Parathyroid adenoma (tissue), 2 donors: ENCODE measurements around the gene MCTP2.

ENCODE experiments used
- H2AFZ ChIP-seq: fragments of 300-600 bp; sonication (generic); one replicate; pipeline ENCODE4 v1.7.0; 2017; ENCODE audit warnings: antibody characterized with exemption, mild to moderate bottlenecking
- H3K27ac ChIP-seq: fragments of 300-600 bp; sonication (generic); one replicate; pipeline ENCODE4 v1.7.0; 2017
- H3K27me3 ChIP-seq: fragments of 300-600 bp; sonication (generic); one replicate; pipeline ENCODE4 v1.7.0; 2017; ENCODE audit warnings: low read length; ENCODE audit not compliant: control insufficient read depth, insufficient read depth
- H3K36me3 ChIP-seq: fragments of 300-600 bp; sonication (generic); one replicate; pipeline ENCODE4 v1.7.0; 2017; ENCODE audit warnings: low read length; ENCODE audit not compliant: control insufficient read depth, insufficient read depth
- H3K4me1 ChIP-seq: fragments of 300-600 bp; sonication (generic); one replicate; pipeline ENCODE4 v1.7.0; 2017; ENCODE audit warnings: control low read depth
- H3K4me2 ChIP-seq: fragments of 300-600 bp; sonication (generic); one replicate; pipeline ENCODE4 v1.7.0; 2017; ENCODE audit warnings: low read length
- H3K4me3 ChIP-seq: fragments of 300-600 bp; sonication (generic); one replicate; pipeline ENCODE4 v1.7.0; 2017; ENCODE audit warnings: low read depth, low read length
- H3K79me2 ChIP-seq: fragments of 300-600 bp; sonication (generic); one replicate; pipeline ENCODE4 v1.7.0; 2017; ENCODE audit warnings: control low read depth
- H3K9ac ChIP-seq: fragments of 300-600 bp; sonication (generic); one replicate; pipeline ENCODE4 v1.7.0; 2017; ENCODE audit warnings: mild to moderate bottlenecking
- H3K9me3 ChIP-seq: fragments of 300-600 bp; sonication (generic); one replicate; pipeline ENCODE4 v1.7.0; 2017; ENCODE audit warnings: low read length; ENCODE audit not compliant: control insufficient read depth
- TF ChIP-seq, protein P1 (sequence below): fragments of 300-600 bp; sonication (generic); IDR thresholded peaks from one replicate; pipeline ENCODE4 v1.7.0; 2017; ENCODE audit warnings: antibody characterized with exemption, mild to moderate bottlenecking
- donor health status: primary hyperparathyroidism.

Gene MCTP2

DNA sequence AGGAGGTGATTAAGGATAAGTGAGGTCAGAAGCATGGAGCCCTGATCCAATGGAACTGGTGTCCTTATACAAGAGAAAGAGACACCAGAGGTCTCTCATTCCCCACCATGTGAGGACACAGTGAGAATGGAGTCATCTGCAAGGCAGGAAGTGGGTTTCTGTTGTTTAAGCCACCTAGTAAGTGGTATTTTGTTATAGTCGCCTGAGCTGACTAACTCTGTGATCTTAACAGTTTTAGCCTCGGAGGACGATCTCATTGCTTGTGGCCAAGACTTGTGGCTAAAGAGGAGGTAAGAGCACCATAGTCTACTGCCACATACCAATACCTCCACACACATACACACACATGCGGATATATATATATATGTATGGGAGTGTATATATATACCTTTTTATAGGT is 73.8 kb downstream of the MCTP2 start:
- TF ChIP-seq, protein P1, sequence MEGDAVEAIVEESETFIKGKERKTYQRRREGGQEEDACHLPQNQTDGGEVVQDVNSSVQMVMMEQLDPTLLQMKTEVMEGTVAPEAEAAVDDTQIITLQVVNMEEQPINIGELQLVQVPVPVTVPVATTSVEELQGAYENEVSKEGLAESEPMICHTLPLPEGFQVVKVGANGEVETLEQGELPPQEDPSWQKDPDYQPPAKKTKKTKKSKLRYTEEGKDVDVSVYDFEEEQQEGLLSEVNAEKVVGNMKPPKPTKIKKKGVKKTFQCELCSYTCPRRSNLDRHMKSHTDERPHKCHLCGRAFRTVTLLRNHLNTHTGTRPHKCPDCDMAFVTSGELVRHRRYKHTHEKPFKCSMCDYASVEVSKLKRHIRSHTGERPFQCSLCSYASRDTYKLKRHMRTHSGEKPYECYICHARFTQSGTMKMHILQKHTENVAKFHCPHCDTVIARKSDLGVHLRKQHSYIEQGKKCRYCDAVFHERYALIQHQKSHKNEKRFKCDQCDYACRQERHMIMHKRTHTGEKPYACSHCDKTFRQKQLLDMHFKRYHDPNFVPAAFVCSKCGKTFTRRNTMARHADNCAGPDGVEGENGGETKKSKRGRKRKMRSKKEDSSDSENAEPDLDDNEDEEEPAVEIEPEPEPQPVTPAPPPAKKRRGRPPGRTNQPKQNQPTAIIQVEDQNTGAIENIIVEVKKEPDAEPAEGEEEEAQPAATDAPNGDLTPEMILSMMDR, result no peak
- no peaks in the 10 kb centered on the region for H3K9me3 ChIP-seq
- no peak overlapping the region for H3K4me2 ChIP-seq
- H3K4me1 ChIP-seq, result no peaks in the 10 kb centered on the region
- H3K27me3 ChIP-seq, result no peaks in the 10 kb centered on the region
- H3K79me2 ChIP-seq, result no peaks in the 10 kb centered on the region
- no peak overlapping the region for H3K4me3 ChIP-seq
- no peak overlapping the region for H3K27ac ChIP-seq
- no peak overlapping the region for H3K9ac ChIP-seq
- H2AFZ ChIP-seq, result no peak overlapping the region
- H3K36me3 ChIP-seq, result no peaks in the 10 kb centered on the region

DNA sequence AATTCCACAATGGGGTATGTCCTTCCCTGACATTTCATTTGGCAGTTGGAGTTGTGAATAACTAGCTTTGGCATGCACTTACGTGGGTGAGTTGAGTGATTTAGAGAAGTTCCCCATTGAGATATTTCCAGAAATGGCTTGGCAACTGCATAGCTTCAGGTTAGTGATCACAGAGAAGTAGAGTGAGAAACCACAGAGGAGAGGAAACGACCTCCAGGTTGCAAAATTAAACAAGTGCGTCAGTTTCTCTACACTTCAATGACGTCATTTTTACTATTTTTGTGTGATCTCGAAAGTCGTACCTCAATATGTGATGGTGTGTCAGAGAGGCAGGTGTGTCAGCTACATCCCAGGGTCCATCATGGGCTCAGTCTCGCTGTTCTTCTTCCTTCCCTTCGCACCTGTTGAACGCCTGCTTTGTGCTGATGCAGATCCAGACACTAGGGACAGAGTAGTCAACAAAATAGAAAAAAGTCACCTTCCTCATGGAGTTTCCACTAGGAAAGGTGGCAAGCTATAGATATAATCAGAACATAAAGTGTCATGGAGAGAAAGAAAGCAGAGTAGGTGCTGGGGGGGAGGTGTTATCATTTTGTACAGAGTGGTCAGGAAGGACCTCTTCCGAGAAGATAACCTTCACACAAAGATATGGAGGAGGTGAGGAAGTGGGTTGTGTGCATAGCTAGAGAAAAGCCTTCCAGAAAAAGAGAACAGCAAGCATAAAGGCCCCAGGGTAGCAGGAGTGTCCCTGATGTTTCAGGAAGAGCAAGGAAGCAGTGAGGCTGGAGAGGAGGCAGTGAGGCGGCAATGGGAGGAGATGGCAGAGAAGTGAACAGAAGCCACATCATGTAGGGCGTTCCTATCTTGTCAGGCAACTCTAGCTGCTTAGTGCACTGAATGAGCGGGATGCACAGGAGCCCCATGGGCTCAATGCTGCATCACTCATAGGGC is 75.6 kb downstream of the MCTP2 start:
- TF ChIP-seq, protein P1, result no peak
- H3K4me3 ChIP-seq, result no peak overlapping the region

GRCh38 chr15:94312946-94313345 is 81.6 kb downstream of the MCTP2 start:
- no peaks in the 10 kb centered on the region for H3K9me3 ChIP-seq
- no peak overlapping the region for H3K27ac ChIP-seq
- no peak overlapping the region for H3K4me3 ChIP-seq
- H3K9ac ChIP-seq, result no peak overlapping the region
- H3K4me2 ChIP-seq, result no peak overlapping the region
- TF ChIP-seq, protein P1, result no peak
- no peak overlapping the region for H2AFZ ChIP-seq
- H3K4me1 ChIP-seq, result no peaks in the 10 kb centered on the region
- no peaks in the 10 kb centered on the region for H3K36me3 ChIP-seq
- H3K79me2 ChIP-seq, result no peaks in the 10 kb centered on the region
- H3K27me3 ChIP-seq, result no peaks in the 10 kb centered on the region

More for the DNA sequence above, 75.6 kb downstream of the MCTP2 start:
- no peak overlapping the region for H3K9ac ChIP-seq
- H2AFZ ChIP-seq, result no peak overlapping the region
- H3K27ac ChIP-seq, result no peak overlapping the region
- no peak overlapping the region for H3K4me2 ChIP-seq
- H3K4me1 ChIP-seq, result no peaks in the 10 kb centered on the region
- no peaks in the 10 kb centered on the region for H3K27me3 ChIP-seq
- no peaks in the 10 kb centered on the region for H3K79me2 ChIP-seq
- H3K9me3 ChIP-seq, result no peaks in the 10 kb centered on the region
- H3K36me3 ChIP-seq, result no peaks in the 10 kb centered on the region

DNA sequence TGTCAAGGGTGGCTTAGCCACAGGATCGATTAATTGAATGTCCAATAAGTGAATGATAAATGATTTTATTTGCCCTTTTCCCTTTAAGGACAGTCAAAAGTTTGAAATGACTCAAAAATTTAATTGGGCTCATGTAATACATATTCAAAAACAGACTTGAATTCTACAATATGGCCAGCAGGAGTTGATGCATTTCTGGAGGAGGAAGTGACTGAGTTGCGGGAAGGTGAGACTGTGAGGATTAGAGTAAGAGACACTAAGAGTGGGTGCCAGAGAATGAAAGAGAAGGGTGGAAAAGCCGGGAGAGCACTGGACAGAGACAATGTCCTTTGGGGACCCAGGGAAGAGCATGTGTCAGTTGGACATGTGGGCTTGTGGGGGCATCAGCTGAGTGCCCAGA is 83.3 kb downstream of the MCTP2 start:
- Histone ChIP-seq H3K9me3 (no peaks in the 10 kb centered on the region), H3K4me3 (no peak overlapping the region), H2AFZ (no peak overlapping the region), H3K4me2 (no peak overlapping the region), H3K27me3 (no peaks in the 10 kb centered on the region), H3K27ac (no peak overlapping the region), H3K9ac (no peak overlapping the region), H3K79me2 (no peaks in the 10 kb centered on the region), H3K36me3 (no peaks in the 10 kb centered on the region), H3K4me1 (no peaks in the 10 kb centered on the region)
- TF ChIP-seq, protein P1, result no peak
